ENCODE data around the gene SLC16A12.

DNA sequence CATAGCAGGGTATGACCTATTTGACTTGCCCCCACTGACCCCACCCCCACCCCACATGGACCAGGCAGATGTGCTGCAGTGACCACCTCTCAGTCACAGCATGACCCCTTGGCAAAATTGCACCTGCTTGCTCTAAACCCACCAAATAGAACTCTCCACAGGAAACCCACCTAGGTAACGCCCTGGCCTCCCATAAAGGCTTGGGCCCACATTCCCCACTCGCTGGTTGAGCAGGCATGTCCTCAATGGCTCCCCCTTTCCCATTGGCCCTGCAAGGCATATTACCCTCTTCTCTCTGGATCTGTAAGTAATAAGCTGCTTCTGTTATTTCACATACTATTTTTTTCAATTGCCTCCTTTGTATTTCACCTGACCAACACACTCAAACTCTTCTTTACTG lies 140.3 kb downstream of the SLC16A12 start:
- no peak for TF ChIP-seq POLR2AphosphoS5 (IDR thresholded peaks at IDR 0.05; ENCODE audit: low read depth, low read length)
- TF ChIP-seq SPI1 (IDR thresholded peaks at IDR 0.05; ENCODE audit: low read depth, low read length) = no peak
